Activated naive CD4-positive, alpha-beta T cell (primary cell): ENCODE measurements around the gene TMEM41B.
"Not testable (repeated sequence)": the region's sequence is repeated elsewhere in the genome, so short reads cannot be mapped to it uniquely, and the experiment has no call there.

Experiments used
- DNase-seq, 4 experiments: peaks; one replicate each; lab custom pipeline; 2025; lab: John Stamatoyannopoulos, UW

The TMEM41B gene

DNA sequence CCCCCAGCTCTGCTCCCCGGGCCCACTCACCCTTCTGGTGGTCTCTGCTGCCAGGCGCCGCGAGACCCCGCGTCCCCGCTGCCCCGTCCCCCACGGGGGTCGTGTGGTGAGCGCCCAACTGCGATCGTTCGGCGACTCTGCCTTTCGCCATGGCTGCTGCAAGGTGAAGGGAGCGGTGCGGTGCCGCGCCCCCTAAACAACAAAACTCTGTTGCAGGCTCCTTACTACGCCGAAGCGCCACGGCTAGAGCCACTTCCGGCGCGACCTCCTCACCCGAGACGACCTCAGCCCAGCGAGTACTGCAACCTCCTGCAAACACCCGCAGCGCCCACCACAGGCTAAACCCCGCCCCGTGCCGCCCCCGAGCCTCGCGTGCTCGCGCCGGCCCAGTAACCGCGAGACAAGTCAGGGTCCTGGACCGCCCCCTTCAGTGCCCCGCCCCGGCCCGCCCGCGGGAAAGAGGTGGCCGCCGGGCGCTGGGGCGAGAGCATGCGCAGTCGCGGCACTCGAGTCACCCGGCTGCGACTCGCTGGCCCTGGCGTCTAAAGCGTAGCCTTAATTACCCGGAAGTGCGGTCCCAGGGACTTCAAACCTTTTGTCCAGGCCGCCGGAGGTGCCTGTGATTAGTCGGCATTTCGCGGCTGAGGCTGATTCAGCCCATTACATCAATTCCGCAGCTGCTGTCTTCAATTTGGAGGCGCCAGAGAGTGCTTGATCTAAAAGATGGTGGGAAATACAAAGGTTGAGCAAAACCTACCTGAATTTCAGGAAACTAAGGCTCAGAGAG lies at the start of gene TMEM41B:
TSS of gene TMEM41B (minus strand) at position 303 of the 787 bp plus-strand sequence. CDS start at position 151, 152 bp downstream.
- peak; percentile 96 to 100 (median 98) for DNase-seq

GRCh38 chr11:9362393-9362863 lies 48.0 kb upstream of the TMEM41B start:
- no peak for DNase-seq

- not testable (repeated sequence) for DNase-seq
These were observed 46.6 kb upstream of the TMEM41B start for GRCh38 chr11:9360862-9361622.

- no peak for DNase-seq
These were observed 42.6 kb upstream of the TMEM41B start for GRCh38 chr11:9357041-9357440.

DNA sequence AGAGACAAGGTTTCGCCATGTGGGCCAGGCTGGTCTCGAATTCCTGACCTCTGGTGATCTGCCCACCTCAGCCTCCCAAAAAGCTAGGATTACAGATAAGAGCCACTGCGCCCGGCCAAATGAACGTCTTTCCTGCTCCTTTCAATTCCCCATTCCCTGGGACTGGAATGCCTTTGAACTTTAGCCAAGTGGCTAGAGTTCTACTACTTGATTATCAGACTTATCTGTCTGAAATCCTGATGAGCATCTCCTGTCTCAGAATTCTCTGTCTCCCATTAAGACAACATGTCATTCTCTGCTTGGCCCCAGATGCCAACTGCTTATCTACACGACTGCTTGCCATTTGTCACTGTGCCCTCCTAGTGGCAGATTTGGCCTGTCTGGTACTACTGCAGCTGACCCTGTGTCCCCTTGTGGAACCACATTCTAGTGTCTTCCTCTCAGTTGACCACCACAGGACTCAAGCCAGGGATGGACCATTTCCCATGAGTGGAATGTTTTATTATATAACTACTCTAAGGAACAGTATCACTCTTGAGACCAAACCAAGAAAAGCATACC lies 37.0 kb upstream of the TMEM41B start:
- DNase-seq = no peak

GRCh38 chr11:9347779-9348178 lies 33.4 kb upstream of the TMEM41B start:
- DNase-seq = not testable (repeated sequence)

GRCh38 chr11:9347100-9347499 lies 32.7 kb upstream of the TMEM41B start:
- DNase-seq = no peak

DNA sequence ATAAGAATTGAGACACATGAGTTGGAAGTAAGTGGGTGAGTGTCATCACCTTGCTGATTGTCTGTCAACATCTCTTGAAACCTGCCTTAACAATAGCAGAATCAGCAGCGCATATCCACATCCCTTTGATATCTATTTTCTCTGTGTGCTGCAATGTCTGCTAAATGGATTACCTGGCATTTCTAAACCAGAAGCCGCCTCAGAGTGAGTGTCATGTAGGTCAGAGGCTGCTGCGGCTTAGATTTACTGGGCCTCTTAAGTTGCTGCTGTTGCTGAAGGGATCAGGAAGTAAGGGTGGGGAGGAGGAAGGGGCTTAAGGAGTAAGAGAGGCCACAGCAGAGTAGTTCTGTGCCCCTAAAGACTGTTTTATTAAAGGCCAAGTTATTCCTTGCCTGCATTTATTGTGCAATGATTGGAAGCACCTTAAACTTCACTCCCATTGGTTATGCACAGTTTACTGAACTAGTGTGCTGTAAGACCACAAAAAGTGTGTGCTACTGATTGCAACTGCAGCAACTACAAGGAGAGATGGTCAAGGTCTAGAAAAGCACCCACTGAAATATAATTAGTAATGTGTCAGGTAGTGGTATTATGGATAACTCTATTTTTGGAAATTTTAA lies 29.8 kb upstream of the TMEM41B start:
- no peak for DNase-seq

DNA sequence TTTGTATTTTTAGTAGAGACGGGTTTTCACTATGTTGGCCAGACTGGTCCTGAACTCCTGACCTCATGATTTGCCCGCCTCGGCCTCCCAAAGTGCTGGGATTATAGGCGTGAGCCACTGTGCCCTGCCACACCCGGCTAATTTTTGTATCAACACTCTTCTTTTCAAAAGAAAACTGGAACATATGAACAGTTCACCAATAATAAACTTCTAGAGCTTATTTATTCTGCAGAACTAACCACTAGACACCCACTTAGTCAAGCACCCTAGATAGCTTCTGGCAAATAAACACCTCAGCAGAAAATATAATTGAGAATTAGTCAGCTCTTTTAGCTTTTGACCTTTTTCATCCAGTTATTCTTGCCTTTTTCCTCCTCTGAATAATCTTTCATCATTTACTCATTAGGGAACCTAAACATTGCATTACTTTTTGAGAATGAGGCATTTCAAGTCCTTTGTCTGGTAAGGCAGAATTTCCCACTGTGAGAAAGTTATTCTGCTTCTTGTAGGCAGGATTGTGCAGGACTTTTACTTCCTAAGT lies 27.3 kb upstream of the TMEM41B start:
- DNase-seq = no peak

GRCh38 chr11:9332655-9333054 lies 18.3 kb upstream of the TMEM41B start:
- no peak for DNase-seq

GRCh38 chr11:9330387-9331384 lies 16.3 kb upstream of the TMEM41B start:
- DNase-seq = no peak

- DNase-seq = no peak
These were observed 5.7 kb upstream of the TMEM41B start for GRCh38 chr11:9320047-9320446.

DNA sequence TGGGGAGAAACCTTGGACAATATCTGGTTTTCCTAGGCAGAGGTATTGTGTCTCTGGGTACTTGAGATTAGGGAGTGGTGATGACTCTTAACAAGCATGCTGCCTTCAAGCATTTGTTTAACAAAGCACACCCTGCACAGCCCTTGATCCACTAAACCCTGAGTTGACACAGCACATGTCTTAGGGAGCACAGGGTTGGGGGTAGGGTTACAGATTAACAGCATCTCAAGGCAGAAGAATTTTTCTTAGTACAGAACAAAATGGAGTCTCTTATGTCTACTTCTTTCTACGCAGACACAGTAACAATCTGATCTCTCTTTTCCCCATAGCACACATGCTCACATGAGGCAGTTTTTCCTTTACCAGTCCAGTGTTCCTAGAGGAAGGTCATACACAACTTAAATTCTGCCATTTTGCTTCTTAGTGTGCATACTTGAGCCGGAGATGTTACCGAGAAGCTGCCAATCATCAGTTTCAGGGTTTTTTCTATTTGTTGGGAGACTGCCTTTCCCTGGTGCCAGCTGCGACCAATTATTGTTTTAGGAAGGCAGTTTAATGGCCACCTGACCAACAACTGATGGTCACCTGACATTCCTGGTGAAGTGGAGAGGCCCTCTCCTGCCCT lies 5.1 kb upstream of the TMEM41B start:
- DNase-seq = not testable (repeated sequence)

GRCh38 chr11:9318442-9319376 lies 4.3 kb upstream of the TMEM41B start:
- DNase-seq = not testable (repeated sequence)

DNA sequence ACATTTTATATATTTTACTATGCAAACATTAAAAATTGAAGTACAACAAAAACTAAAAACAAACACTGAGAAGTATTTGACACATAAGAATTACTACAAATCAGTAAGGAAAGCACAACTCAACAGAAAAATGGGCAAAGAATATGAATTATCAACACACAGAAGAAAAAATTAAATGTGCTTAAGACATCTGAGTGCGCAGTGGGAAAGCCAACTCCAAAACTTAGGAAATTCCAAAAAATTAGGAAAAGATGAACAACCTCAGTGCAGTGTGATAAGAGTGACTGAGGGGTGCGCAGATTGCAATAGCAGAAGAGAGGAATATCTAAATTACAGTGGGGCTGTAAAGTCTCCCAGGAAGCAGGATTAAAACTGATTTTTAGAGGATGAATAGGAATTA lies 1.9 kb upstream of the TMEM41B start:
- no peak for DNase-seq

GRCh38 chr11:9315078-9315688 lies 790 bp upstream of the TMEM41B start:
- no peak for DNase-seq

DNA sequence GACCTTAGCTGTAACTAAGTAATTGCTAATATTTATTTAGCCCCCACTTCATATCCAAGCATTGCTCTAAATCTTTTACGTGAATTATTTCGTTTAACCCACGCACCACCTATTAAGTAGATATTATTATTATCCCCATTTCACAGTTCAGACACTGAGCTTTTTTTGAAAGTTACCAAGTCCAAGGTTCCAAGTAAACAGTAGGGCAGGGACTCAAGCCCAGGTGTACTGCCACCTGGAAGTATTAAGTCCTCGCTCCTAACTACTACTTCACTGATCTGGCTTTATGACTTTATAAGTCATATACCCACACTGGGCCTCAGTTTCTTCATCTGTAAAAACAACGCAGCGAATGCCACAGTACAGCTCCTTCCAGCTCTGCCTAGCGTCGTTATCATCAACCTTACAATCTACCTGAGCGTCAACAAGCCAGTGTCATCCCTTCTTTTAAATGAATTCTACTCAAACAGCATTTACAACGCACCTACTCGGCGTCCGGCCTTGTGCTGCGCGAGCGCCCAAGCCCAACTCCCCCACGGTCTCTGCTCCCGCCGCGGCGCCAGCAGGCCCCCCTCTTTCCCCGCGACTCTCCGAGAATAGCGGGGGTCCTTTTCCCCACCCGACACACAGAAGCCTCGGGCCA lies 624 bp downstream of the TMEM41B start:
- DNase-seq = peak in 2 of 4 experiments; percentile 26 to 33

GRCh38 chr11:9310485-9311090 lies 3.8 kb downstream of the TMEM41B start:
- DNase-seq = no peak
